Measurements from ENCODE around the gene NHLRC3.

Gene NHLRC3

DNA sequence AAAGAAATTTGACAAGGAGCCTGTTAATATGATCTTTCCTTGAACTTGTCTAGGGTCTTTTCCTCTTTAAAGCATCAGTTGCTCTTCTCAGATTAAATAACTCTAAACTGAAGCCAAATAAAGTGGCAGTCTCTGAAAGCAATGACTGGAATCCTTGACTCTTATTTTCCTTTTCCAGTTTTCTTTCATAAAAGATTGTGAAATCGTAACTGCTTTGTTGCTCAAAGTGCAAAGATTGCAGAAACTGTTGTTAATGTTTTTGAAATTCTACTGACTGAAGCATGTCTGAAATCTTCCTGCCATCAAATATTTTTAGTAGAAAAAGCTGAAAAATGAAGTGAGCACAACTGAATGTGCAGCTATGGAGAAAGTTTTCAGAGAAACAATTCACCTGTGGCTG, 1.9 kb downstream of the NHLRC3 start:
- DNase-seq (ENCODE audit: extremely low read depth, low read depth) = no peak
- TF ChIP-seq, protein P1, sequence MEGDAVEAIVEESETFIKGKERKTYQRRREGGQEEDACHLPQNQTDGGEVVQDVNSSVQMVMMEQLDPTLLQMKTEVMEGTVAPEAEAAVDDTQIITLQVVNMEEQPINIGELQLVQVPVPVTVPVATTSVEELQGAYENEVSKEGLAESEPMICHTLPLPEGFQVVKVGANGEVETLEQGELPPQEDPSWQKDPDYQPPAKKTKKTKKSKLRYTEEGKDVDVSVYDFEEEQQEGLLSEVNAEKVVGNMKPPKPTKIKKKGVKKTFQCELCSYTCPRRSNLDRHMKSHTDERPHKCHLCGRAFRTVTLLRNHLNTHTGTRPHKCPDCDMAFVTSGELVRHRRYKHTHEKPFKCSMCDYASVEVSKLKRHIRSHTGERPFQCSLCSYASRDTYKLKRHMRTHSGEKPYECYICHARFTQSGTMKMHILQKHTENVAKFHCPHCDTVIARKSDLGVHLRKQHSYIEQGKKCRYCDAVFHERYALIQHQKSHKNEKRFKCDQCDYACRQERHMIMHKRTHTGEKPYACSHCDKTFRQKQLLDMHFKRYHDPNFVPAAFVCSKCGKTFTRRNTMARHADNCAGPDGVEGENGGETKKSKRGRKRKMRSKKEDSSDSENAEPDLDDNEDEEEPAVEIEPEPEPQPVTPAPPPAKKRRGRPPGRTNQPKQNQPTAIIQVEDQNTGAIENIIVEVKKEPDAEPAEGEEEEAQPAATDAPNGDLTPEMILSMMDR (IDR thresholded peaks at IDR 0.05; ENCODE audit: low read depth, low read length) = no peak

DNA sequence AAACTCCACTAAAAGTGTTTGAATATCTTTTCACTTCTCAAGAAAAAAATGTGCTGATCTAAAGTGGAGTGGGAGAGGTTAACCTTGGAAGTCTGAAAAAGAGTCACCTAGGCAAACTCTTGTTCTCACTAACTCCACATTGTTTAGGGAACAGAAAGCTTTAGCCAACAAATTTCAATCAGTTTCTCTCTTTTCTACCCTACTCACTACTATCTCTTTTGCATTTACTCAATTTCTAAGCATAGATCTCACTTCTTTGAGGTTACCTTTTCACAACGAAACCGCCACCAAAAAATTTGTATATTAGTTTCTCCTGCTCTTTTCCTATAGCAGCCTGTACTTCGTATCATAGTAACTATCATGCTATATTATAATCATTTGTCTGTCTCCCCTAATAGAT, 6.3 kb downstream of the NHLRC3 start:
- TF ChIP-seq, protein P1 (IDR thresholded peaks at IDR 0.05; ENCODE audit: low read depth, low read length) = no peak
- DNase-seq (ENCODE audit: extremely low read depth, low read depth) = no peak

DNA sequence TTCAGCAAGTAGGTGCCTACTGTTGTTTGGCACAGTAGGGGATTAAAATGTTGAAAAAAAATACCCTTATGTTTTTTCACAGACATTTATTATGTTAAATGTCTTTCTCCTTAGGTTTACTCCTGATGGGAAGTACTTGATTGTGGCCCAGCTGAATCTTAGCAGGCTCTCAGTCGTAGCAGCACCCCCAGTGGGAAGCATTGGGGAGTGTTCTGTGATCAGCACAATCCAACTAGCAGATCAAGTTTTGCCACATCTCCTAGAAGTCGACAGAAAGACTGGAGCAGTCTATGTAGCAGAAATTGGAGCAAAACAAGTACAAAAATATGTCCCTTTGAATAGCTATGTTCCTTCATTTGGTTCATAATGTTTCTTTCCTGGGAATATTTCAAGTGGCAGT, 9.3 kb downstream of the NHLRC3 start:
- no peak for DNase-seq (ENCODE audit: extremely low read depth, low read depth)
- TF ChIP-seq, protein P1 (IDR thresholded peaks at IDR 0.05; ENCODE audit: low read depth, low read length) = no peak

DNA sequence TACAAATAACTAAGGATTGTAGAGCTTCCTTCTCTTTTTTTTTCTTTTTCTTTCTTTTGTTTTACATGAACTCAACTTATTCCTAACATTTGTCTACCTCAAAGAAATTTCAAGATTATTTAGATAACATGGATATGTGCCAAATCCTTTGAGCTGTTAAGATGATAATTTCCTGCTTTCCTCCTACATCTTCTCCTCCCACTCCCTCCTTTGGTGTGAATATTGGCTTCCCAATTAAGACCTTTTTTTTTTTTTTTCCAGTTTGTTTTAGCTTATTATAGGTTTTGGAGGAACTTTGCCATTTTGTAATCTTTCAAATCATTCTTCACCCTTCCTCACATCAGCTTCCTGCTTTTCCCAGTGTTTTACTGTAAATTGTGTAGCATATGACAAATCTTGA, 10.6 kb downstream of the NHLRC3 start:
- DNase-seq (ENCODE audit: extremely low read depth, low read depth) = no peak
- TF ChIP-seq, protein P1 (IDR thresholded peaks at IDR 0.05; ENCODE audit: low read depth, low read length) = no peak

DNA sequence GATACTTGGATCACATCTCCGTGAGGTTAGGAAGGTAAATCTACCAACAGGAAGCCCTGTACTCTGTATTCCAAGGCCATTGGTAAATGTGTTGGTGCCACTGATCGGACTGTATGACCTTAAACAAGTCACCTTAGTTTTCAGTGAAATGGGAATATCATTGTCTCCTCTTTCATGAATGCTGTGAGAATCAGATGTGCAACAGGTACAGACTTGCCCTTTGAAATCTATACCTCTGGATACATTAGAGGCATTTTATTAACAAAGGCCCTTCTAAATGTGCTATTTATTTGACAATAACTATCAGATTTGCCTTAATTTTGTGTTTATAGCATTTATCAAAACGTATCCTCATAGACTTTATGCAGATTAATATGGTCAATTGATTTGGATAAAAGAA, 11.0 kb downstream of the NHLRC3 start:
- no peak for DNase-seq (ENCODE audit: extremely low read depth, low read depth)
- TF ChIP-seq, protein P1 (IDR thresholded peaks at IDR 0.05; ENCODE audit: low read depth, low read length) = no peak

DNA sequence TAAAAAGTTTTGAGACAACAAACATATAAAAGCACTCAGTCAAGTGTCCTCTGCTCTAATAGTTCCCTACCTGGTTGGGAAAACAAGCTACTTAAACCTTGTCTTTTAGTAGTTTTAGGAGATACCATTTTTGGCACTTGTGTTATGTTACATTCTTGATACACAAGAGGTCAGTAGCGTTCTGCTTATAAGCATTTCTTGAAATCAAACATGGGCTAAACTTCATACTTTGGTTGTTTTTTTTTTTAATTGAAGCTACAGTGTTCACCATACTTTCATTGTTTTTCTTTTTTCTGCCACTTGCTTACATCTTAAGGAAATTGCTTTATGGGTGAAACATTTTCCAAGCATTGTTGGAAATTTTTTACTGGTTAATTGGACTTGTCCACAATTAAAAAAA, 12.9 kb downstream of the NHLRC3 start:
- TF ChIP-seq, protein P1 (IDR thresholded peaks at IDR 0.05; ENCODE audit: low read depth, low read length) = peak; percentile 30
- DNase-seq (ENCODE audit: extremely low read depth, low read depth) = no peak

DNA sequence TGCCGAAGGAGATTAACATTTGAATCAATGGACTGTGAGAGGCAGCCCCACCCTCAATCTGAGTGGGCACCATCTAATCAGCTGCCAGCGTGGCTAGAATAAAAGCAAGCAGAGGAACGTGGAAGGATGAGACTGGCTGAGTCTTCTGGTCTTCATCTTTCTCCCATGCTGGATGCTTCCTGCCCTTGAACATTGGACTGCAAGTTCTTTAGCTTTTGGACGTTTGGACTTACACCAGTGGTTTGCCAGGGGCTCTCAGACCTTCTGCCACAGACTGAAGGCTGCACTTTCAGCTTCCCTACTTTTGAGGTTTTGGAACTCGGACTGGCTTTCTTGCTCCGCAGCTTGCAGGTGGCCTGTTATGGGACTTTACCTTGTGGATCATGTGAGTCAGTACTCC, 14.7 kb downstream of the NHLRC3 start:
- TF ChIP-seq, protein P1 (IDR thresholded peaks at IDR 0.05; ENCODE audit: low read depth, low read length) = no peak
- DNase-seq (ENCODE audit: extremely low read depth, low read depth) = no peak

Data from AG09319 (cell line).